OCI-LY3 (cell line): ENCODE measurements around the gene JAZF1.

Source experiments
- H2AFZ ChIP-seq: fragments of 200-600, 300-600 bp; shearing (Covaris generic); 2 replicates; pipeline ENCODE4 v1.6.0; 2014; ENCODE audit warnings: antibody characterized with exemption, low read depth, low read length
- H3K27ac ChIP-seq: fragments of 200-600, 300-600 bp; sonication (generic); 2 replicates; pipeline ENCODE4 v1.5.1; 2014; ENCODE audit warnings: mild to moderate bottlenecking, low read length, moderate library complexity, mixed read lengths
- H3K27me3 ChIP-seq: fragments of 200-600, 300-600 bp; sonication (generic); 2 replicates; pipeline ENCODE4 v1.6.1; 2014; ENCODE audit warnings: low read depth, low read length, mixed read lengths
- H3K36me3 ChIP-seq: fragments of 200-600, 300-600 bp; sonication (generic); replicated peaks from 2 replicates; pipeline ENCODE3; 2014; ENCODE audit warnings: low read depth, low read length, mixed read lengths
- H3K4me1 ChIP-seq: fragments of 300-600, 200-600 bp; sonication (generic); 2 replicates; pipeline ENCODE4 v1.6.1; 2014; ENCODE audit warnings: low read length, mixed read lengths
- H3K4me2 ChIP-seq: fragments of 200-600, 300-600 bp; sonication (generic); 2 replicates; pipeline ENCODE4 v1.6.1; 2014; ENCODE audit warnings: low read length, mixed read lengths
- H3K4me3 ChIP-seq: fragments of 300-600, 200-600 bp; sonication (generic); 2 replicates; pipeline ENCODE4 v1.5.1; 2014; ENCODE audit warnings: antibody characterized with exemption, mild to moderate bottlenecking, low read length, moderate library complexity
- H3K79me2 ChIP-seq: fragments of 300-600, 200-600 bp; shearing (Covaris generic); 2 replicates; pipeline ENCODE4 v1.6.1; 2014; ENCODE audit warnings: mild to moderate bottlenecking, low read length, mixed read lengths
- H3K9ac ChIP-seq: fragments of 300-600, 200-600 bp; shearing (Covaris generic); 2 replicates; pipeline ENCODE4 v1.6.0; 2014; ENCODE audit warnings: mild to moderate bottlenecking, low read length, moderate library complexity
- H3K9me3 ChIP-seq: fragments of 200-600, 300-600 bp; shearing (Covaris generic); 2 replicates; pipeline ENCODE4 v1.6.1; 2014; ENCODE audit warnings: low read length, mixed read lengths; ENCODE audit not compliant: insufficient read depth
- H4K20me1 ChIP-seq: fragments of 200-600, 300-600 bp; sonication (generic); 2 replicates; pipeline ENCODE4 v1.6.1; 2016; ENCODE audit warnings: low read length, mixed read lengths; ENCODE audit not compliant: insufficient read depth
- CTCF ChIP-seq: fragments of 200-600, 300-600 bp; sonication (generic); IDR thresholded peaks from 2 replicates; pipeline ENCODE4 v1.5.1; 2014; ENCODE audit warnings: antibody characterized with exemption, low read length, low read depth
- EZH2phosphoT487 ChIP-seq: fragments of 200-600 bp; shearing (Covaris generic); IDR thresholded peaks from 2 replicates; pipeline ENCODE4 v1.6.1; 2018; ENCODE audit warnings: antibody characterized with exemption, mixed run types, low read depth

JAZF1 gene

DNA sequence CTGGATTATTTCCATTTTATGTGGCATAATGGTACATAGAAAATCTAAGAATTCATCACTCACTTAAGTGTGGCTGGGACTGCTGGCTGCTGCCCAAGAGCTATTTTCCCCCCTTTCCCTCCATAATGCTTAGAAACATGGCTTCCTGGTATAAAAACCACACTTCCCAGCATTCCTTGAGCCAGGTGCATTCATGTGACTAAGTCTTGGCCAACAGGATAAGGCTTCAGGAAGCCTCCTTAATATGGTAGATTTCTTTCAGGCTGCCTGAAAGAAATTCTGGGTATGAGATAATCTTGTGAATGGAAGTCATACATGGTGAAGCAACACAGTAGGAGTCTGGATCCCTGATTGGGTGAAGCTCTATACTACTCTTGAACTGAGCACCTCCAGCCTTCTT is 178.0 kb downstream of the JAZF1 start:
- Histone ChIP-seq H3K9me3 (no peaks in the 10 kb centered on the region), H3K27ac (no peak overlapping the region), H3K4me1 (no peaks in the 10 kb centered on the region), H3K9ac (no peak overlapping the region), H3K4me2 (no peak overlapping the region), H3K27me3 (no peaks in the 10 kb centered on the region), H3K36me3 (no peaks in the 10 kb centered on the region), H3K4me3 (no peak overlapping the region), H3K79me2 (no peaks in the 10 kb centered on the region), H2AFZ (no peak overlapping the region), H4K20me1 (peaks cover 9% of the 10 kb centered on the region; the same call in 1 of the 2 replicates)
- TF ChIP-seq CTCF (no peak), EZH2phosphoT487 (no peak)

GRCh38 chr7:28001896-28002295 is 178.7 kb downstream of the JAZF1 start:
- Histone ChIP-seq H3K4me1 (no peaks in the 10 kb centered on the region), H3K4me3 (no peak overlapping the region), H3K4me2 (no peak overlapping the region), H3K27me3 (no peaks in the 10 kb centered on the region), H2AFZ (no peak overlapping the region), H3K9ac (no peak overlapping the region), H4K20me1 (peaks cover 8% of the 10 kb centered on the region; the same call in 1 of the 2 replicates), H3K9me3 (no peaks in the 10 kb centered on the region), H3K27ac (no peak overlapping the region), H3K79me2 (no peaks in the 10 kb centered on the region), H3K36me3 (no peaks in the 10 kb centered on the region)
- TF ChIP-seq CTCF = no peak
- no peak for TF ChIP-seq EZH2phosphoT487

GRCh38 chr7:27999829-28000228 is 180.8 kb downstream of the JAZF1 start:
- Histone ChIP-seq H2AFZ (no peak overlapping the region), H3K9ac (no peak overlapping the region), H3K79me2 (no peaks in the 10 kb centered on the region), H3K27ac (no peak overlapping the region), H3K4me1 (no peaks in the 10 kb centered on the region), H3K9me3 (no peaks in the 10 kb centered on the region), H3K4me2 (no peak overlapping the region), H3K36me3 (no peaks in the 10 kb centered on the region), H3K4me3 (no peak overlapping the region), H3K27me3 (no peaks in the 10 kb centered on the region), H4K20me1 (peaks cover 2% of the 10 kb centered on the region; the same call in 1 of the 2 replicates)
- TF ChIP-seq EZH2phosphoT487 = no peak
- no peak for TF ChIP-seq CTCF

DNA sequence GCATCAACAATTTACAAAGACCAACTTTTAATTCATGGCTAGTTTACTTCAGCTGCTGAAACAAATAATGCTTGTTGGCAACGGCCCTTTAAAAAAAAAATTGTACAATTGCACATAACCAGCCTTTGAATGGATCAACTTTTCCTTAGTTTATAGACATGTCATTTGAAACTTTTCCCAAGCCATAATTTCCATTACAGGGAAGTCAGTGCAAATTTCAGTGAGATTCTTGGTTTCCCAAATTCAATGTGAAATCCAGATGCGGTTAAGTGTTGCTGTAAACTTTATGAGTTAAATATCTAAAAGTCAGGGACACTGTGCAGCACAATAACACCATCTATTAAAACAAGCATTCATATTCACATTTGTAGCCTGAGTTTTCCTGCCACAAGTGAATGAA is 182.2 kb downstream of the JAZF1 start:
- no peak overlapping the region for H3K4me2 ChIP-seq
- H3K4me3 ChIP-seq = no peak overlapping the region
- no peak for TF ChIP-seq EZH2phosphoT487
- no peak for TF ChIP-seq CTCF
- peaks cover 2% of the 10 kb centered on the region; the same call in 1 of the 2 replicates for H4K20me1 ChIP-seq
- no peak overlapping the region for H3K27ac ChIP-seq
- H3K79me2 ChIP-seq = no peaks in the 10 kb centered on the region
- H3K4me1 ChIP-seq = no peaks in the 10 kb centered on the region
- no peak overlapping the region for H2AFZ ChIP-seq
- no peak overlapping the region for H3K9ac ChIP-seq
- H3K36me3 ChIP-seq = no peaks in the 10 kb centered on the region
- H3K9me3 ChIP-seq = no peaks in the 10 kb centered on the region
- H3K27me3 ChIP-seq = no peaks in the 10 kb centered on the region
